Activated gamma-delta T cell treated with anti-CD3 and anti-CD28 coated beads, Interleukin-2, amount 50 U/mL, for 16 hours (primary cell): ENCODE results near the gene SH3BP5.
A peak's percentile ranks its signal among the peaks of the same experiment; 100 is the strongest.

Experiments
- DNase-seq: peaks from one replicate; pipeline ENCODE4 v3.0.0-alpha.2; 2020; ENCODE audit warnings: low read depth

Gene SH3BP5

DNA sequence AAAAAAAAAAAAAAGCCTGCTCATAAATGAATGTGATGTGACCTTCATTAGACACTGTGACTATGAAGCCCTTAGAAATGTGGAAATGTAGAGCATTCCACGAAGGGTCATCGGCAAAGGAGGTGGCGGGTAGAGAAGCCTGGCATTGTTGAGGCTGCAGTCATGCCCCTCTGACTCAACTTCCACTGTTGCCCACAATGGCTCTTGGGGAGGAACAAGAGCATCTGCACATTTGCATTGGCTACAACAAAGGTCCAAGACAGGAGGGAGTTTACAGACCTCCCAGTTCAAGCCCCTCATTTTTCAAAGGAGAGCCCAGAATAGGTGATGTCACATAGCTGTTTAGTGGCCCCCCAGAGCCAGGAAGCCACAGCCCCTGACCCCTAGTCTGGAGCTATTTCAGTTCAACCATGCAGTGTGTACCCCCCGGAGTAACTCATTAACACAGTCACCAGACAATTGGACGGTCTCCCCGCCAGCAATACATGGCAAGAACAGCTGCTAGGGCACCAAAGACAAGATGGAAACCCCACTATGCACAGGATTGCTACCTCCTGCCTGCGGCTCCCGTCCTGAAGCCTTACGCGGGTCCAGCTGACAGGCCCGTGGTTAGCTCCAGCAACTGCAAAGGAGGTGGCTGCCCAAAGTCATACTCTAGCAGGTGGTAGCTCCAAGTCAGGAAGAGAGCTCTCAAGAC is 56.2 kb downstream of the SH3BP5 start:
- DNase-seq = no peak

DNA sequence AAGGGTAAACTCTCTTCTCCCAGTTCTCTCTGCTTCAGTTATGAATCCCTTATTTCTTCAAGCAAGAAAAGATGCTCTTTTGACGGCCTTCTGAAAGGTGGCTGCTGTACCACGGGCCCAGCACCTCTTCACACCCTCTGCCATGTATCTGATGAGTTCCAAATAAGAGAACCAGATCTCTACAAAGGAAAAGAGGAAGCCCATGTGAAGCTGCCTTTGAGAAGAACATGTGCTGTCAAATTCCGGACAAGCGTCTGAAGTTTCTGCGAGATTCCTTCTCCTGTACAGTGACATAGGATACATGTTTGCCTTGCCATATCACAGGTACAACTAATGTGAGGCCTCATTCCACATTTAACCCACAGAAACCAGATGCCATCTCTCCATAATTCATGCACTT is 59.2 kb downstream of the SH3BP5 start:
- no peak for DNase-seq

DNA sequence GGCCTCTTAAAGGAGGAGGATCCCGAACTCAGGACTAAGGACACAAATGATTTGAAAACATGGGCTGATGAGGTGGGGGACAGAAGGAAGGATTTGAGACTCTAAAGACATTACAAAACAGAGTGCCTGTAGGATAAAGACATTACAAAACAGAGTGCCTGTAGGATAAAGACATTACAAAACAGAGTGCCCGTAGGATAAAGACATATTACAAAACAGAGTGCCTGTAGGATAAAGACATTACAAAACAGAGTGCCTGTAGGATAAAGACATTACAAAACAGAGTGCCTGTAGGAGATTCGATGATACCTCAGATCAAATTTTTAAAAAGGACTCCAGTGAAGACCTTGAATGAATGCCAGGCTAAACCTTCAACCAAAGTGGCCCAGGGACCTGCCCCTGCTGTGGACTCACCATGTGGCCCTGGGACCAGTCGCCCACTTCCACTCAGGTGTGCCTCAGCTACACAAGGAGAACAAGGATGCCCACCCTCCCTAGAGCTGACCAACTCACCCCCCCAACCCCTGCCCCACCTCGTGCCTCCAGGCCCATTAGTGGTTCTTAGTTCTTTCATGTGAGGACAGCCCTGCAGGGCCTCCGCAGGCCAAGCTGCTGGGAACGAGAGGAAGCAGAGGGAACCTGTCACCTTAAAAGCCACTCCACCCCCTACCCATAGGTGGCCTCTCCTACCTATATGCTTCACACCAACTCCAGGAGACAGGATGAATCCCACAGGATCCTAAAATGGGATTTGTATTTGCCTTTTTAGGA is 59.8 kb downstream of the SH3BP5 start:
- DNase-seq = no peak

DNA sequence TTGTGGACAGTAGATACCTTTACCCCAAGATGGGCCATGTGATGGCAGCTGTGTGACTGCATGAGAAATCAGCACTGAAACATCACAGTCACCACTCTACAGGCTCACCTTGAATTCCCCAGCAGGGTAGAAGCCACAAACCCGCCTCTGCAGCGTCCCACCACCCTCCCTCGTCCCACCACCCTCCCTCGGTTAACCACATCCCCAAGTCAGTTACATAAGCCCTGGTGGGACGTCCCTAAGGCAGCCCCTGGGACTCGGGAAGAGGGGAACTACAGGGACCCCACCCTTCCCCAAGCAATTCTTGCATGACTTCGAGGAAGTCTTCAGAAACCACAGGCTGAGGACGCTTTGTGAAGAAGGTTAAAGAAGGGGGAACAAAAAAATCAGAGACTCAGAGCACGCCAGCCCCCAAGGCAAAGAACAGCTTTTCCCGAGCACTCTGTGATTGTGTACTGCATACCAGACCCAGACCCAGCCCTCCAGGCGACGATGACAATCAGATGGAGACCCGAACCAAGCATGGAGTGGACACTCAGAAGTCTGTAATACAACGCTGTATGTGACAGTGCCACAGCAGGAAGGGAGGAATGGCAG is 60.5 kb downstream of the SH3BP5 start:
- peak; percentile 78 for DNase-seq

DNA sequence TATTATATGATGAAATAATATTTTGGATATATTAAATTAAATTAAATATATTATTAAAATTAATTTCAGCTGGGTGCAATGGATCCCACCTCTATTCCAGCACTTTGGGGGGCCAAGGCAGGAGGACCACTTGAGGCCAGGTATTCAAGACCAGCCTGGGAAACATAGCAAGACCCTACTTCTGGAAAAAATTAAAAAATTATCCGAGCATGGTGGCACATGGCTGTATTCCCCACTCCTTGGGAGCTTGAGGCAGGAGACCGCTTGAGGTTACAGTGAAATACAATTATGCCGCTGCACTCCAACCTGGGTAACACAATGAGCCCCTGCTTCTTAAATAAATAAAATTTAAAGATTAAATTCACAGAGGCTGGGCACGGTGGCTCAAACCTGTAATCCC is 61.4 kb downstream of the SH3BP5 start:
- DNase-seq = no peak

DNA sequence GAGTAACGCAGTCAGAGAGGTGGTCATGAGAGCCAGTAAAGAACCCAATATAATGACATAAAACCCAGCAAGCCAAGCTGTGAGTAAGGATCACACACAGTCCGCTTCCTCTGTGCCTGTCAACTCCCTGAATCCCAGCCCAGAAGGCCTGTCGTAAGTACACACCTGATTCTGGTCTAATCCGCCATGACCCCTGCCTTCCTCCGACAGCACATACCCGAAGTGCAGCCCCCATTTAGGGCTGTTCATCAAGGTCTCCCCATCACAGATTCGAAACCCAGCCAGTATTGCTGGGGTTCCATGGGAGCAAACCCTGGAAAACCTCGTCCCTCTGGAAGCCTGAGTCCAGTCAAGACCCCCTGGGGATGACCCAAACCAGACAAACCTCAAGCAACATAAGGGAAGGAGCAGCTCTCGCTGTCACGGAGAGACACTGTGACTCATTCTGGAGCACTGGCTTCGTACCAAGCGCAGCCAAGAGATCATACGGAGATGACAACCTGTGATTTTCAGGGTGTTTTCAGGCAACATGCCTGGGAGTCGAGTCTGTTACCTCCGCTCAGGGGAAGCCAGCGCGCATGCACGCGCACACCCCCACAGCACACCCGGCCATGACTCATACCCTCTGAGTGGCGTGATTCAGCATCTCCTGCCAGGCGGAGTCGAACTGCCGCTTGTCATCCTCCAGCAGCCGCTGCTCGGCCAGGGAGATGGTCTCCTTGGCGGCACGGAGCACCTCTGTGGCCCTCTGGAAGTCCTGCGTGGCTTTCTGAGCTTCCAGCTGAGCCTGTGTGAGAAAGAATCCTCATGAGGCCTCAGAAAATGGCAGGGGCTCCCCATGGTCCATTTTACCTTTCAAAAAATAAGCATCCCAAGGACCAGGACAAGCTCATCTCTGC is 63.0 kb downstream of the SH3BP5 start:
- DNase-seq = peak; percentile 85

DNA sequence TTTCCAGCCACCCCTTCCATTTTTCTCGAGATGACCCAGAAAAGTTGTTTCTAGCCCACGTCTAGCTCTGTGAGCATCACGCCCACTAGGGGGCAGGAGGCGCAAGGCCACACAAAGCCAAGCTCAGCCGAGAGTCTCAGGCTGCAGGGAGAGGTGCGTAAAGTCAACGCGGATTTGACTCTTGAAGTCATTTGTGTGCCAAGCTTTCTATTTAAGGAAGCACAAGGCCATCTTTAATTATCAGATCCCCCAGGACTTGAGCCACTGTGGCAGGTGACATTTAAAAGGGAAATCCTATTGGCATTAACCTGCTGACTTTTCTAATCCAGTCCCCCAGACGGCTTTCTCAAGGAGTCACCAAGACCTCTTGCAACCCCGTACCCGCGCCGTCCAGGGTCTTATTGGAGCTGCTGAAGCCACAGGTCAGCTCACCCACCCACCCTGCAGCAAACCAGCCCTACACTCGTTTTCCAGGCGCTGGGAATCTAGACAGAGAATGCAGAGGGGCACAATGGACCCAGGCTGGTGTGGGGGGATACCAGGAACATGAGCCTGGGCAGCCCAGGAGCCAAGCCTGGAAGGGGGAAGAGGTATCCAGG is 64.3 kb downstream of the SH3BP5 start:
- DNase-seq = peak; percentile 84

DNA sequence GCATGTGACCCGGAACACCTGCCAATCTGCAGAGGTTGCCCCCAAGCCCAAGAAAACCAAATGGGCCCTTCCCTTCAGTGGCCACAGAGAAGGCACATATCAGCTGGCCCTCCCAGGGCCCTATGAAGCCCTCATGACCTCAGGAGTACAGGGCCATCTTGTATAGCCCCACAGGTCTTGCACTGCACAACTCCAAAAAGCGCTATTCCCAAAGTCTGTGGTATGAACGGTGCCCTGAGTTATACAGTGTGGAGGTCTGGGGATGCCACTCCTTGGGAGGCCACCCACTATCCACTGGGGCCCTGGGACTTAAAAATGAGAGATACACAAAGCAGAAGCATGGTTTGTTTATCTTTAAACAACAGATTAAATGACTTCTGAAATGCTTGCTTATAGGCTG is 64.9 kb downstream of the SH3BP5 start:
- no peak for DNase-seq

DNA sequence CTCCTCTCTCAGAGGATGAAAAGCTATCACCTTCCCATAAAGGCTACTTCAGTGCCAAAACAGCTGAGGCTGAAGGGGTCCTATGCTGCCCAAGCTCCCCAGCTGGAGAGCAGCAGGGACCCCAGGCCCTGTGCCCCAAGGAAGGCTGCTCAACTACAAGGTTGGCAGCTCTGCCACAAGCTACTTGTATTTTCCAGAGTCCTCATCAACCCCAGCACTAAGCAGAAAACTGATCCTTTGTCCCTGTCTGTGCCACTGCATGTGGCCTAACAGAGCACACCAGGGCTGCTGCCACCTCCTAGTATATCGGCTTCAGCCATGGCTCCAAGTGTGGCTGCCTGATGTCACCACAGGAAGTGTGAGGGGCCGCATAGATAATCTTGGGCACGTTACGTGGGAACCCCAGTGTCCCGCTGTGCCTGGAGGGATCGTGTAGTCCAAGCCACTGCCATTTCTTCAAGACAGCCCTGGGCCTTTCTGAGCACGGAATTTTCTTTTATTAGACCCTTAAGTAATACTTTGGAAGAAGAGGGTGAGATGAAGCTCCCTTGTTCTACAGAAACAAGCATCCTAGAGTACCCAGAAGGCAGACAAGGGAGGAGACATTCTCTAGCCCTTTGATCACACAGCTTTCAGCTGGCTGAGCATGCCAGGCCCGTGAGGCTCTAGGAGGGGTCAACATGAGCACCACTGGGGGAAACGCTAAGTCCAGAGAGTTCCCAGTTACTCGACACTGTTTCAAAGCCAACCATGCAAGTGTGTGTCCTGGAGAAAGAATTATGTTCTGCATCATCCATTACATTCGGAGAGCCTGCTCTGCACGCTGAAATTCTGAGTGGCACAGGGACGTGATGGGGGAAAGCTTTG is 65.6 kb downstream of the SH3BP5 start:
- DNase-seq = no peak

DNA sequence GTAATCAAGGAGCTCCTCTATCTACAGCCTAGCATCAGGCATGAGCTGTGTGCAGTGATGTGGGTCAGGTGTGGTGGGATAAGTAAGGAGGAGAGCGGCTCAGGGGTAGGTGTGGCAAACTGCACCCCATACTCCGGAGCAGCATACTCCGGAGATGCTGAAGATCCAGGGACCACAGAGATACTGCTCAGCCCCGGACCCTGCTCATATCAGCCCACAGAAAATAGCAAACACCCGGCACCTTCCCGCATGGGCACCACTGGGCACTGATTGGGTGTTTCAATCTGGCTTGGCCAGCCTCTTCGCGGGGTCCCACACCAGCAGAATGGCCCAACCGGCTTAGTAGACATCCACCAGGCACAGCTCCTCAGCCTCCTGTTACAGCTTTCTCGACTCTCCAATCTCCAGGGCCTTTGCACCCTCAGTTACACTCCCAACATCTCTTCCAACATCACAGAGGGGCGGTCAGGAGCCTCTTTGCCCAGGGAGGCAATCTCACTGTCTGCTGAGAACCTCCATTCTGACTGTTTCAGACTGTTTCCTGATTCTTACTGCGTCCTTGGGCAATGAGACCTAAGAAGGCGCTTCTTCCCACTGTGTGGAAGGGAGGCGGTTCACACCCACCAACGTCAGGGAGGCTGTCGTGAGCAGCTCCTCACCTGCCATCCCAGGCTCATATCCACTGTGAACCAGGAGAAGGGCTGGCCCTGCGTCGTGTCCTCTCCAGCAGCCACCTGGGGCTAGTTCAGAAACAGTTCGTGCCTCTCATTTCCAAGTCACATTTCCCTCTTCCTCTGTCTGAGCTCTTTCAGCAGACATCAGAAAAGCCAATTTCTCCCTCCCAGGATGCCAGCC is 66.5 kb downstream of the SH3BP5 start:
- no peak for DNase-seq

DNA sequence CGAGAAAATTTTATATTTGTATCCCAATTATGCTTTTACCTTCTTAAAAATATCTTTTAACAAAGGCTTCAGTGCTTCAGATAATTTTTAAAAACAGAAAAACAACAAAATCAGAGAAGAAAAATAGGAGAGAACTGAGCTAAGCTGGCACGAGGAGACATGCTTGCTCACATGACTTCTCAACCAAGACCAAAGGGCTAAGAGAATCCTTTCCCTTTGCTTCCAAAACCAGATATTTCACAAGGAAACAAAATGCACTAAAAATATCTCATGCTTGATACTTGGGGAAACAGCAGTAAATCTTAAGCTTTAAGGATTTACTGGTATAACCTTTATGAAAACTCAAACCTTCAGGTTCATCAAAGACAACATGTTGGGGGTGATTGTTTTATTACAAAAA is 67.9 kb downstream of the SH3BP5 start:
- no peak for DNase-seq

DNA sequence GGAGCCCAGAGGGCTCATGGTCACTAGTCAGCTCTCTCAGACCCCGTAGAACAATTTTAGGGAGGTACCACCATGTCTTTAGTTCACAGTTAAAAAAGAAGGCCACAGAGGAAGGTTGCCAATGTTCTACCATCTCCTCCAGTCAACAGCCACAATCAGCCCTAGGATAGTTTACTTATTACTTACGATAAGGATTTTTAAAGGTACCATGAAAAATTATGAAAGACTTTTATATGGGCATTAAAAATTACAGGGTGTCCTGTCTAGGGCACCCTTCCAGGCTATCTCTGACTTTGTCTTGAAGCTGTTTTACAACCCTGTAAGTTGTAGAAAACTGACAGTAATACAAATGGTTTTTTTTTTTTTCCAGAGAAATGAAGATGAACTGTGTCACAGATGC is 68.5 kb downstream of the SH3BP5 start:
- DNase-seq = no peak

DNA sequence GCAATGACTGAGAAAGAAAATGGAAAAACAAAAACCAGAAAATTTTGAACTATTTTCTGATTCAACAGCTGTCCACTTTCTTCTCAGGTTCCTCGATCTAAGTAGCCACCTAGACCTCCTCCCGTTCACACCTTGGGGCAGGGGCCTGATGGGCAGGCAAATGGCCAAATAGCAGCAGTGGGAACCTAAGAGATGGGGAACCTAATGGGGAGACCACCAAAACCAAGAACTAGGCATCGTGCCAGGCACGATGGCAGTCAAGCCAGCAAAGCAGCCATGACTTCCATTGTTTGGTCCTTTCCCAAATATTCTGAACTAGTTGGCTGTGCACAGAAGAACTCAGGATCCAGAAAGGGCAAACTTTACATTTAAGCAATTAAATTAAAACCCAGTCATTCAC is 69.3 kb downstream of the SH3BP5 start:
- no peak for DNase-seq

DNA sequence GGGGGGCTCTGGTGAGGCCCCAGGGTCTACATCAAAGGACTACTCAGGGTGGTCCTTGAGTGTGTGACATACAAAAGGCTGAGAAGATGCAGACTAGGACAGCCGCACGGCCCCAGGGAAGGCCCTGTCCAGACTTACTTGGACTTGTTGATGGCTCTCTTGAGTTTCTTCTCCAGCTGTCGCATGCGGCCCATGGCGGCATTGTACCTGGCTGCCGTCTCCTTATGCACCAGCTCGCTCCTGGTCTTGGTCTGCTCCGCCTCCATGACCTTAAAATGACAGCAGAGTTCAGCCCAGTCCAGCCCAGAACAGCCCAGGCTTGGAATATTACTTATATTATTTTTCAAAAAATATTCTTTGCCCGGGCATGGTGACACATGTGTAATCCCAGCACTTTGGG is 70.4 kb downstream of the SH3BP5 start:
- DNase-seq = no peak

DNA sequence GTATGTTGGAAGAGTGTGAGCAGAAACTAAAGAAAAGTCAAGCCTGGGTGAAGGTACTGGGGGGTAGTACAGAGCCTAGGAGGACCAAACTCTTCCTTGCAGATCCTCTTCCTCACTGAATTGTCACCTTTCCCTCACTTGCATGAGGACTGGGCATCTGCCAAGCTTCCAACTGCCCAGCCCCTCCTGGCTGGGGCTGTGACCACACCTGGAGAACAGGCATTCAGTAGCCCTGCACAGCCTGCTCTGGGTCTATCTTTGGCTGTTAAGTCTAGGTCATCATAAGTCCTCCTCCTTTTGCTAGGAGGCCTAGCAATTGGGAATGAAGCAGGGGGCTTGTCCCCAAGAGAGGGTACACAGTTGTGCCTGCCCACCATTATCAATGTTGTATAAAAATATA is 71.1 kb downstream of the SH3BP5 start:
- no peak for DNase-seq

DNA sequence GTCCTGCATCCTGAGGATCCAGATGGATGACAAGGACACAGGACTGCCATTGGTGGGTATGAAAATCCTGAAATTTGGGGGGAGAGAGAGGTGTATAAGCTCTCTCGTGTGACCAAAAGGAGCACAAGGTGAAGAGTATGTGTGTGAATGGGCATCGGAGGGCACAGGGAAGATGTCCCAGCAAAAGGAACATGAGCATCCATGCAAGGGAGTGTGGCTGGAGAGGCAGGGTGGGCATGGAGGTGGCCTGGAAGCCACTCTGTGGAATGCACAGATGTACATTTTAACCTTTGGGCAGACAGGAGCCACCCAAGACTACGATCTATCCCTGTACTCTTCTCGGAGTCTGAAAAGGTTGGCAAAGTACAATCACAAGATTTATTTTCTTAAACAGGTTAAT is 71.9 kb downstream of the SH3BP5 start:
- no peak for DNase-seq

DNA sequence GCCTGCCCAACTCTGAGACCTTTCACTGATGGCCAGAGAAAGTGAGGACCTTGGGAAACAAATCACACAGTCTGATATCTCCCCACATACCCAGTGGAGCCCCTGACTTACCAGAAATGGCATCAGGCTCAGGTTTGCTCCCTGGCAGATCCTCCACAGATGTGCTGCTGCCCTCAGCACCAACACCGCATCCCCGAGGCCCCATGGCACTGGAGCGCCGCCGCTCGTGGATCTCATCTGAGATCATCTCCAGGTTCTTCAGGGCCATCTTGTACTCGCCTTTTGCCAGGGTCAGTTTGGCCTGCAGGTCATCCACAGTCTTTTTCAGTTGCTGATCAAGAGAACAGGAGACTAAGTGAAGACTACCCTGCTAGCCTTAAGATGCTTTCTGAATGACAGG is 73.7 kb downstream of the SH3BP5 start:
- DNase-seq = no peak

DNA sequence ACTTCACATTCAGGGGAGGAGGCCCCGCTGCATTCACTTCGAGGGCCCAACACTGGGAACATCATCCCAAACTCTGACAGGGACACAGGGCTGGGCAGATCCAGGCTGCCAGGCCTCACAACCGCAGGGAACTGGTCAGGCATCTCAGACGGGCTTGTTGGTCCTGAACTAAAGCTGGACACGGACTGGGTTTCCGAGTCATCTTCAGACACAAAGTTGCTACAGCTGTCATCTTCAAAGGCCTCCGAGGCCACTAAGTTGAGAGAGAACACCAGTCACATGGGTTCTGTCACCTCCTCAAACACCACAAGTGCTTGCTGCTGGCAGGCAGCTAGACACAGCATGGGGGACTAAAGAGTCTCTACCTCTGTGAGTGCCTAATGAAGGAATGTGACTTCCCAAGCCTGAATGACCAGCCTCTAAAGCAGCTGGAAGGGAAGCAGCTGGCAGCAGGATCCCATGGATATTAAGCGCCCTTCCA is 75.5 kb downstream of the SH3BP5 start:
- DNase-seq = no peak

DNA sequence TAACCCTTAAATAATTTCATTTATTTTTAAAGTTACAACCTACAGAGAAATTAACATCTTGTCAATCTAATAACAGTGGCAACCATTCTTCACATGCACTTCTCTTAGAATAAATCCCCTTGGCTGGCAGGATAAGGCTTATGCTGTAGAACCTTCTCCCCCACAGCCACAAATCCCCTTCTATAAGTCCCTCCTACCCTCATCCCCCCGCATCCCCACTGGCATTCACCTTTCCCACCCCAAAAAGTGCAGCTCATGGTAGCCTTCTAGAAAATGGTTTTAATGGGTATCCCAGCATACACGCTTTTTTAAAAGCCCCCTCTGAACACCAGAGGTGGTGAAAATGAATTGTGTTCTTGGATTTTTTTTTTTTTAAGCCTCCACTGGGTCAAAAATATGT is 77.2 kb downstream of the SH3BP5 start:
- DNase-seq = no peak
